Suprapubic skin (tissue), 4 donors: Measurements from ENCODE around the gene ANKRD13B. TPM values are rescaled to one million over a fixed set of nuclear protein-coding genes. Genes with fewer than 3 reads are reported as not detected.

Source experiments
- DNase-seq, 2 donors: peaks; one replicate each; pipeline ENCODE4 v3.0.0-alpha.2; 2019; ENCODE audit warnings: low spot score in 2 of 2
- H3K27ac ChIP-seq: fragments of 200-600 bp; sonication (generic); one replicate; pipeline ENCODE4 v1.5.1; 2019
- H3K27me3 ChIP-seq: fragments of 200-600 bp; sonication (generic); one replicate; pipeline ENCODE4 v1.5.1; 2019
- H3K36me3 ChIP-seq: fragments of 200-600 bp; sonication (generic); one replicate; pipeline ENCODE4 v1.5.1; 2019
- H3K4me1 ChIP-seq: fragments of 200-600 bp; sonication (generic); one replicate; pipeline ENCODE4 v1.5.1; 2019
- H3K4me3 ChIP-seq: fragments of 200-600 bp; sonication (generic); one replicate; pipeline ENCODE4 v1.5.1; 2019; ENCODE audit warnings: mild to moderate bottlenecking
- H3K9me3 ChIP-seq: fragments of 200-600 bp; sonication (generic); one replicate; pipeline ENCODE4 v1.5.1; 2019
- CTCF ChIP-seq, 2 donors: fragments of 200-600 bp in 1 of 2; fragments of 450-650 bp in 1 of 2; sonication (generic) in 1 of 2; IDR thresholded peaks; one replicate each; pipeline ENCODE4 v1.5.1; 2016 to 2019; ENCODE audit warnings: antibody characterized with exemption in 2 of 2, mild to moderate bottlenecking in 1 of 2, moderate library complexity in 1 of 2
- EP300 ChIP-seq: sonication (generic); formaldehyde crosslinking; IDR thresholded peaks from one replicate; pipeline ENCODE4 v1.6.1; 2017; ENCODE audit warnings: antibody characterized with exemption
- POLR2A ChIP-seq, 2 donors: fragments of 450-650 bp; IDR thresholded peaks; one replicate each; pipeline ENCODE4 v1.6.1; 2017; ENCODE audit warnings: antibody characterized with exemption in 2 of 2, mild to moderate bottlenecking in 2 of 2, moderate library complexity in 2 of 2
- POLR2AphosphoS5 ChIP-seq, 3 donors: sonication (generic); formaldehyde crosslinking; IDR thresholded peaks; one replicate each; pipeline ENCODE4 v1.6.1; 2017; ENCODE audit warnings: antibody characterized with exemption in 3 of 3
- WGBS: methylation state at CpG from one replicate; pipeline ENCODE4 v1.1.5; 2018; 5-methylcytosine and 5-hydroxymethylcytosine counted together
- total RNA-seq, 4 donors: library from RNA; depleted of rRNA; stranded (reverse); fragments of >200 nt; gene quantifications; one replicate each; pipeline ENCODE4 v1.1.0, GENCODE V29; 2016

The ANKRD13B gene
- total RNA-seq, 4 donors from 2014 or later: 9.0 to 16.5 (median 10.8) TPM

GRCh38 chr17:29620271-29620670, 27.3 kb downstream of the ANKRD13B start:
- TF ChIP-seq POLR2A (IDR thresholded peaks at IDR 0.05): no peak
- TF ChIP-seq CTCF (IDR thresholded peaks at IDR 0.05): no peak
- Histone ChIP-seq H3K4me3 (no peak overlapping the region), H3K27me3 (peaks cover 6% of the 10 kb centered on the region), H3K27ac (no peak overlapping the region), H3K9me3 (no peaks in the 10 kb centered on the region), H3K36me3 (no peaks in the 10 kb centered on the region), H3K4me1 (peaks cover 53% of the 10 kb centered on the region)
- 96% methylated on average over 4 of the region's 4 CpGs for WGBS
- no peak for DNase-seq

DNA sequence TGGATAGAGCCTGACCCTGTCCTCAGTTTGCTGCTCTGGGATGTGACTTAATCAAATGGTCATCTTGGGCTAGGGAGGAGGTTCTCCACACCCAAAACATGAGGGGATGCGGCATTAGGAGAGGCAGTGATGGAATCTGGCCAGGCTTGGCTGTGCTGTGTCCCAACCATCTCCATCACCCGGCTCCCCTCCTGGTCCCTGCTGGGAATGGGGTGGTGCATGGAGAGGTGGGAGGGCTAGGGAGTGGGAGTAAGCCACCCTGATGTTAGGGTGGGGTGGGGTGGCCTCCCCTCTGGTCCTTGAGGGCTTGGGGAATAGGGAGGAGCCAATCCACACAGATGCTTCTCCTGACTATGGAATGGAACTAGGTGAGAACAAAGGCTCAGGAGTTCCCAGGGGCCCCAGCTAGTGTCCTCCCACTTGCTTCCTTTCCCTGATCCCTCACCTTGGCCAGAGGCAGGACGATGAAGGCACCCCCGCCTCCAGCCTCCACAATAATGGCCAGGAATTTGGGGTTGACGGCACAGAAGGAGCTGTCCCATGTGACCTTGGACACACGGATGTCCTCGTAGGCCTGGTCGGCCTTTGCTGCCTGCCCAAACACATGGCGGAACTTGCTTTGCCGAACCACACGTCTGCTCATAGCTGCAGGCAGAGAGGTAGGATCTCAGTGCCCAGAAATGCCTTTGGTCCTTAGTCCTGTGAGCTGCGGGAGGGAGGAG, 28.0 kb downstream of the ANKRD13B start:
- no peak overlapping the region for H3K4me3 ChIP-seq
- H3K4me1 ChIP-seq: peaks cover 46% of the 10 kb centered on the region
- whole genome bisulfite sequencing: 96% methylated on average over 12 of the region's 12 CpGs
- peaks cover 6% of the 10 kb centered on the region for H3K27me3 ChIP-seq
- no peak overlapping the region for H3K27ac ChIP-seq
- no peak for DNase-seq
- H3K36me3 ChIP-seq: no peaks in the 10 kb centered on the region
- no peaks in the 10 kb centered on the region for H3K9me3 ChIP-seq
- TF ChIP-seq POLR2AphosphoS5 (IDR thresholded peaks at IDR 0.05): no peak
- no peak for TF ChIP-seq CTCF (IDR thresholded peaks at IDR 0.05)
- TF ChIP-seq POLR2A (IDR thresholded peaks at IDR 0.05): no peak
- TF ChIP-seq EP300: no peak

GRCh38 chr17:29621751-29622194, 28.8 kb downstream of the ANKRD13B start:
- H3K27me3 ChIP-seq: peaks cover 2% of the 10 kb centered on the region
- H3K36me3 ChIP-seq: no peaks in the 10 kb centered on the region
- WGBS: 72% methylated on average over 3 of the region's 8 CpGs
- peak overlapping the region; percentile 78 for H3K4me3 ChIP-seq
- H3K27ac ChIP-seq: no peak overlapping the region
- TF ChIP-seq POLR2AphosphoS5 (IDR thresholded peaks at IDR 0.05) (no peak), CTCF (IDR thresholded peaks at IDR 0.05) (no peak), POLR2A (IDR thresholded peaks at IDR 0.05) (no peak), EP300 (no peak)
- DNase-seq: no peak
- H3K4me1 ChIP-seq: peaks cover 37% of the 10 kb centered on the region
- H3K9me3 ChIP-seq: no peaks in the 10 kb centered on the region

DNA sequence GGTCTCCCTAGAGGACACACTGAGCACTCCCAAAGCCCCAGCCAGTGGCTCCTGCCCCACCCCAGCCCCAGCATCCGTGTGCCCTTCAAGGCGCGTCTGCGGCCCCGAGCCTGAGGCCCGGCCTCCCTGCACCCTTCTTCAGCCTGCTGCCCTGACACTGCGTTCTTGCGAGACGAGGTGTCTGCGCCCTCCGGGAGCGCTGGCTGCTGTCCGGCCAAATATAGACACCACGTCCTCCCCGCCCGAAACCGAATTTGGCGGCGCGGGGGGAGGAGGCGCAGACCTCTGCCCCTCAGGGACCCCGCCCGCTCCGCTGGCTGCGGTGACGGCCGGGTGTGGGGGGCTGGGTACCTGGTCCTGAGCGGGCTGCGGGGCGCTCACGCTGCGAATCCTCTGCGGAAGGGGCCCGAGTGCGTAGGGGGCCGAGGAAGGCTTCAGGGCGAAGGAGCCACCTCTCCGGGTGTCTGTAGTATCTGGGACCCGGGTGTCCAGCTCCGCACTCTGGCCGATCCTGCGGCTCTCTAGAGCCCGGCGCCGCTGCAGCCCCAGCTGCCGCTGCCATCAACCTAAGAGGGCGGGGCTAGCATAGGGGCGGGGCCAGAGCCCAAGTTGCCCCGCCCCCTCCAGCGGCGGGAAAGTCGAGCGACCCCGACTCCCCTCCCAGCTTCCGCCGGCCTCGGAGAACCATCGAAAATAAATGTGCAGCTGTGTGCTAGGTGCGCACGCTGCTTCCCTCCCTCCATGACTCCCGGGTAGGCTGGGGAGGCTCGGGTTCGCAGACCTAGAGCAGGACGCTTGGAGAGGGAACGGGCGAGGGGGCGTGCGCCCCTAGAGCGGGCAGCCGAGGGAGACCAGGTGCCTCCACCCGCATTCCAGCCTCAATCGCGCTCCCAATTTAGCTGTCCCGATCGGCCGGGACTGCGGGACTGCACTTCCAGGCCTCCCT, 29.7 kb downstream of the ANKRD13B start, which contains the start of gene CORO6:
Gene CORO6 (minus strand): TSS at position 576 of the 946 bp plus-strand sequence. CDS start 1,491 bp downstream, outside the sequence.
- WGBS: 6% methylated on average over 12 of the region's 77 CpGs
- Histone ChIP-seq H3K36me3 (no peaks in the 10 kb centered on the region), H3K27me3 (no peaks in the 10 kb centered on the region), H3K4me1 (peaks cover 29% of the 10 kb centered on the region), H3K4me3 (peak within 1 kb of the TSS; percentile 78), H3K9me3 (no peaks in the 10 kb centered on the region), H3K27ac (peak within 1 kb of the TSS; percentile 27)
- TF ChIP-seq CTCF (IDR thresholded peaks at IDR 0.05) (no peak), POLR2A (IDR thresholded peaks at IDR 0.05) (no peak), EP300 (no peak), POLR2AphosphoS5 (IDR thresholded peaks at IDR 0.05) (no peak)
- DNase-seq: peak in 1 of 2 donors; percentile 70

DNA sequence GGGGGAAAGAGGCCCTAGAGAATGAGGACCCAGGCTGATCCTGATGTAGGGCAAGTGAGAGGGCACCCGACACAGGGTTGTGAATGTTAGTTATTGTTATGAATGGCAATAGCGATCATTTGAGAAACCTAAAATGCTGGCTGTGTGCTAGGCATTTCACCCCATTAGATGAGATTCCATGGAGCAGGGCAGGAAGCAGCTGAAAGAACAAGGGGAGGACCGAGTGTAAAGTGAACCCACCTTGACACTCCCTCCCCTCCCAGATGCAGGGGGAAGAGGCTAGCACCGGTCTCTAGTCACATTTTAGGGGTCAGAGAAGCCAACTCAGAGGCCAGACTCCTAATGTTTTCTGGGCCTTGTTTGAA, 30.3 kb downstream of the ANKRD13B start:
- 60% methylated on average over 4 of the region's 4 CpGs for WGBS
- Histone ChIP-seq H3K27ac (no peak overlapping the region), H3K4me3 (peak overlapping the region; percentile 78), H3K9me3 (no peaks in the 10 kb centered on the region), H3K36me3 (no peaks in the 10 kb centered on the region), H3K27me3 (no peaks in the 10 kb centered on the region), H3K4me1 (peaks cover 26% of the 10 kb centered on the region)
- no peak for TF ChIP-seq CTCF (IDR thresholded peaks at IDR 0.05)
- TF ChIP-seq POLR2A (IDR thresholded peaks at IDR 0.05): no peak
- TF ChIP-seq EP300: no peak
- TF ChIP-seq POLR2AphosphoS5 (IDR thresholded peaks at IDR 0.05): no peak
- no peak for DNase-seq
